ENCODE measurements around the gene SOX5. TPM values are rescaled to one million over a fixed set of nuclear protein-coding genes. Genes with fewer than 3 reads are reported as not detected.

Gene SOX5
- total RNA-seq, 1 experiment from 2014 or later = 0.52 TPM

GRCh38 chr12:23816394-23816851, 133.0 kb downstream of the SOX5 start:
- no peak for TF ChIP-seq CEBPB (IDR thresholded peaks at IDR 0.05; ENCODE audit: low read depth)
- TF ChIP-seq REST (IDR thresholded peaks at IDR 0.05; ENCODE audit: low read depth) = no peak
- TF ChIP-seq CTCF (IDR thresholded peaks at IDR 0.05 in 2 of 3, conservative IDR thresholded peaks at IDR 0.05 in 1 of 3; ENCODE audit: borderline replicate concordance in 1 of 3, insufficient read depth in 1 of 3, low read depth in 2 of 3, low read length in 2 of 3) = no peak
- no peak for TF ChIP-seq POLR2AphosphoS5 (IDR thresholded peaks at IDR 0.05; ENCODE audit: low read depth, low read length)
- TF ChIP-seq EZH2phosphoT487 (IDR thresholded peaks at IDR 0.05; ENCODE audit: borderline replicate concordance) = no peak
- no peak for TF ChIP-seq SRF (IDR thresholded peaks at IDR 0.05; ENCODE audit: low read depth)
- no peak for TF ChIP-seq ATF3 (IDR thresholded peaks at IDR 0.05)
- TF ChIP-seq SIN3A (IDR thresholded peaks at IDR 0.05; ENCODE audit: low read depth) = no peak
- no peak for TF ChIP-seq POLR2A (IDR thresholded peaks at IDR 0.05; ENCODE audit: borderline replicate concordance, extremely low read depth, insufficient read depth, insufficient read length)
- no peak for TF ChIP-seq ZNF274 (IDR thresholded peaks at IDR 0.05; ENCODE audit: low read depth, low read length)
- TF ChIP-seq FOSL1 (IDR thresholded peaks at IDR 0.05; ENCODE audit: low read depth) = no peak
- TF ChIP-seq RAD21 (IDR thresholded peaks at IDR 0.05; ENCODE audit: low read depth) = no peak
- TF ChIP-seq ZBTB33 (IDR thresholded peaks at IDR 0.05; ENCODE audit: extremely low read depth, insufficient replicate concordance, low read length) = no peak
- TF ChIP-seq JUND (IDR thresholded peaks at IDR 0.05) = no peak
- TF ChIP-seq ZFX (IDR thresholded peaks at IDR 0.05) = no peak
- TF ChIP-seq EGR1 (IDR thresholded peaks at IDR 0.05; ENCODE audit: low read depth) = no peak
- TF ChIP-seq ELF1 (IDR thresholded peaks at IDR 0.05; ENCODE audit: borderline replicate concordance, low read depth) = no peak
- DNase-seq (ENCODE audit: low read depth, low spot score) = no peak
- Histone ChIP-seq H3K9me2 (ENCODE audit: insufficient read depth) (no peaks in the 10 kb centered on the region), H3K27me3 (ENCODE audit: insufficient read depth, low read length) (no peaks in the 10 kb centered on the region), H2AFZ (ENCODE audit: low read depth, low read length, poor library complexity, severe bottlenecking) (no peak overlapping the region), H3K79me2 (ENCODE audit: insufficient read depth, low read length) (no peaks in the 10 kb centered on the region), H3K36me3 (ENCODE audit: control insufficient read depth in 1 of 2, insufficient read depth in 2 of 2, low read length in 2 of 2) (no peaks in the 10 kb centered on the region), H3K4me2 (ENCODE audit: low read length) (no peak overlapping the region), H3K4me1 (ENCODE audit: control insufficient read depth in 1 of 2, insufficient read depth in 2 of 2, low read length in 2 of 2) (no peaks in the 10 kb centered on the region), H4K20me1 (ENCODE audit: insufficient read depth) (no peaks in the 10 kb centered on the region), H3K9me3 (ENCODE audit: control insufficient read depth in 1 of 2, insufficient read depth in 1 of 2, low read depth in 1 of 2, low read length in 2 of 2) (peaks cover 4 to 5% of the 10 kb centered on the region in 2 experiments; a peak in 3 of 4 replicates), H3K4me3 (replicated peaks in 1 of 2; ENCODE audit: low read depth in 1 of 2, low read length in 2 of 2) (no peak overlapping the region), H3K9ac (ENCODE audit: low read length) (no peak overlapping the region), H3K27ac (ENCODE audit: low read depth, low read length) (no peak overlapping the region)
- no peak for ATAC-seq
- no TSS peak for BruUV-seq (replicated peaks)
- CTCF ChIA-PET = no interaction called here
- intact Hi-C loops (cut with micrococcal nuclease) = no loop called here
- RAD21 ChIA-PET (ENCODE audit: low non-redundant PET in 1 of 2, low total read pairs in 2 of 2, uncharacterized antibody in 2 of 2, unreplicated experiment in 2 of 2) = no interaction called here
- POLR2A ChIA-PET = no interaction called here
